OCI-LY3 (cell line): ENCODE measurements around the gene SELENOM.

Experiments
- H2AFZ ChIP-seq: fragments of 200-600, 300-600 bp; shearing (Covaris generic); 2 replicates; pipeline ENCODE4 v1.6.0; 2014; ENCODE audit warnings: antibody characterized with exemption, low read depth, low read length
- H3K27ac ChIP-seq: fragments of 200-600, 300-600 bp; sonication (generic); 2 replicates; pipeline ENCODE4 v1.5.1; 2014; ENCODE audit warnings: mild to moderate bottlenecking, low read length, moderate library complexity, mixed read lengths
- H3K27me3 ChIP-seq: fragments of 200-600, 300-600 bp; sonication (generic); 2 replicates; pipeline ENCODE4 v1.6.1; 2014; ENCODE audit warnings: low read depth, low read length, mixed read lengths
- H3K36me3 ChIP-seq: fragments of 200-600, 300-600 bp; sonication (generic); replicated peaks from 2 replicates; pipeline ENCODE3; 2014; ENCODE audit warnings: low read depth, low read length, mixed read lengths
- H3K4me1 ChIP-seq: fragments of 300-600, 200-600 bp; sonication (generic); 2 replicates; pipeline ENCODE4 v1.6.1; 2014; ENCODE audit warnings: low read length, mixed read lengths
- H3K4me2 ChIP-seq: fragments of 200-600, 300-600 bp; sonication (generic); 2 replicates; pipeline ENCODE4 v1.6.1; 2014; ENCODE audit warnings: low read length, mixed read lengths
- H3K4me3 ChIP-seq: fragments of 300-600, 200-600 bp; sonication (generic); 2 replicates; pipeline ENCODE4 v1.5.1; 2014; ENCODE audit warnings: antibody characterized with exemption, mild to moderate bottlenecking, low read length, moderate library complexity
- H3K79me2 ChIP-seq: fragments of 300-600, 200-600 bp; shearing (Covaris generic); 2 replicates; pipeline ENCODE4 v1.6.1; 2014; ENCODE audit warnings: mild to moderate bottlenecking, low read length, mixed read lengths
- H3K9ac ChIP-seq: fragments of 300-600, 200-600 bp; shearing (Covaris generic); 2 replicates; pipeline ENCODE4 v1.6.0; 2014; ENCODE audit warnings: mild to moderate bottlenecking, low read length, moderate library complexity
- H3K9me3 ChIP-seq: fragments of 200-600, 300-600 bp; shearing (Covaris generic); 2 replicates; pipeline ENCODE4 v1.6.1; 2014; ENCODE audit warnings: low read length, mixed read lengths; ENCODE audit not compliant: insufficient read depth
- H4K20me1 ChIP-seq: fragments of 200-600, 300-600 bp; sonication (generic); 2 replicates; pipeline ENCODE4 v1.6.1; 2016; ENCODE audit warnings: low read length, mixed read lengths; ENCODE audit not compliant: insufficient read depth
- EZH2phosphoT487 ChIP-seq: fragments of 200-600 bp; shearing (Covaris generic); IDR thresholded peaks from 2 replicates; pipeline ENCODE4 v1.6.1; 2018; ENCODE audit warnings: antibody characterized with exemption, mixed run types, low read depth
- TF ChIP-seq, protein P1 (sequence below): fragments of 200-600, 300-600 bp; sonication (generic); IDR thresholded peaks from 2 replicates; pipeline ENCODE4 v1.5.1; 2014; ENCODE audit warnings: antibody characterized with exemption, low read length, low read depth

SELENOM gene

DNA sequence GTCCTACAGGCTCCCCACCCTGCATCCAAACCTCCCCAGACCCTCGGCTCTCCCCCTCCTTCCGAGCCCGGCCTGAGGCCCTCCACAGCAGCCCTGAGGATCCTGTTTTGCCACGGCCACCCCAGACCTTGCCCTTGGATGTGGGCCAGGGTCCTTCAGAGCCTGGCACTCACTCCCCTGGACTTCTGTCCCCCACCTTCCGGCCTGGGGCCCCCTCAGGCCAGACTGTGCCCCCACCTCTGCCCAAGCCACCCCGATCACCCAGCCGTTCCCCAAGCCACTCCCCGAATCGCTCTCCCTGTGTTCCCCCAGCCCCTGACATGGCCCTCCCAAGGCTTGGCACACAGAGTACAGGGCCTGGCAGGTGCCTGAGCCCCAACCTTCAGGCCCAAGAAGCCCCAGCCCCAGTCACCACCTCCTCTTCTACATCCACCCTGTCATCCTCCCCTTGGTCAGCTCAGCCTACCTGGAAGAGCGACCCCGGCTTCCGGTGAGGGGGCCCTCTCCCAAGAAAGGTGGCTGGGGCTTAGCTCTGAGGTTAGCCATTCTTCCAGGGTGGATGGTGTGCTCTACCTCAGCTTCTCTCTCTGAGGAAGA, 18.3 kb upstream of the SELENOM start:
- Histone ChIP-seq H2AFZ (no peak overlapping the region), H3K4me3 (no peak overlapping the region), H3K79me2 (no peaks in the 10 kb centered on the region), H3K36me3 (no peaks in the 10 kb centered on the region), H3K9ac (no peak overlapping the region), H3K27me3 (no peaks in the 10 kb centered on the region), H3K9me3 (no peaks in the 10 kb centered on the region), H4K20me1 (no peaks in the 10 kb centered on the region), H3K4me2 (no peak overlapping the region), H3K4me1 (peaks cover 6% of the 10 kb centered on the region; the same call in 1 of the 2 replicates), H3K27ac (no peak overlapping the region)
- no peak for TF ChIP-seq EZH2phosphoT487
- TF ChIP-seq, protein P1, sequence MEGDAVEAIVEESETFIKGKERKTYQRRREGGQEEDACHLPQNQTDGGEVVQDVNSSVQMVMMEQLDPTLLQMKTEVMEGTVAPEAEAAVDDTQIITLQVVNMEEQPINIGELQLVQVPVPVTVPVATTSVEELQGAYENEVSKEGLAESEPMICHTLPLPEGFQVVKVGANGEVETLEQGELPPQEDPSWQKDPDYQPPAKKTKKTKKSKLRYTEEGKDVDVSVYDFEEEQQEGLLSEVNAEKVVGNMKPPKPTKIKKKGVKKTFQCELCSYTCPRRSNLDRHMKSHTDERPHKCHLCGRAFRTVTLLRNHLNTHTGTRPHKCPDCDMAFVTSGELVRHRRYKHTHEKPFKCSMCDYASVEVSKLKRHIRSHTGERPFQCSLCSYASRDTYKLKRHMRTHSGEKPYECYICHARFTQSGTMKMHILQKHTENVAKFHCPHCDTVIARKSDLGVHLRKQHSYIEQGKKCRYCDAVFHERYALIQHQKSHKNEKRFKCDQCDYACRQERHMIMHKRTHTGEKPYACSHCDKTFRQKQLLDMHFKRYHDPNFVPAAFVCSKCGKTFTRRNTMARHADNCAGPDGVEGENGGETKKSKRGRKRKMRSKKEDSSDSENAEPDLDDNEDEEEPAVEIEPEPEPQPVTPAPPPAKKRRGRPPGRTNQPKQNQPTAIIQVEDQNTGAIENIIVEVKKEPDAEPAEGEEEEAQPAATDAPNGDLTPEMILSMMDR: no peak

DNA sequence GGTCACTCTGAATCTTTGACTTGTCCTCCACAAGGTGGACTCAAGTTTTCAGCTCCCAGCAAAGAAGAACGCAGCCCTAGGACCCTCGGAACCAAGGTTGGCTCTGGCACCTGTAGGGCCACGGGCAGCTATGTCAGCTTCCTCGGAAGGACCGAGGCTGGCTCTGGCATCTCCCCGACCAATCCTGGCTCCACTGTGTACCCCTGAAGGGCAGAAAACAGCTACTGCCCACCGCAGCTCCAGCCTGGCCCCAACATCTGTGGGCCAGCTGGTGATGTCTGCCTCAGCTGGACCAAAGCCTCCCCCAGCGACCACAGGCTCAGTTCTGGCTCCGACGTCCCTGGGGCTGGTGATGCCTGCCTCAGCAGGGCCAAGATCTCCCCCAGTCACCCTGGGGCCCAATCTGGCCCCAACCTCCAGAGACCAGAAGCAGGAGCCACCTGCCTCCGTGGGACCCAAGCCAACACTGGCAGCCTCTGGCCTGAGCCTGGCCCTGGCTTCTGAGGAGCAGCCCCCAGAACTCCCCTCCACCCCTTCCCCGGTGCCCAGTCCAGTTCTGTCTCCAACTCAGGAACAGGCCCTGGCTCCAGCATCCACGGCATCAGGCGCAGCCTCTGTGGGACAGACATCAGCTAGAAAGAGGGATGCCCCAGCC, 17.6 kb upstream of the SELENOM start:
- TF ChIP-seq, protein P1: no peak
- no peak for TF ChIP-seq EZH2phosphoT487
- Histone ChIP-seq H3K9me3 (no peaks in the 10 kb centered on the region), H2AFZ (no peak overlapping the region), H3K4me2 (no peak overlapping the region), H3K79me2 (no peaks in the 10 kb centered on the region), H3K9ac (no peak overlapping the region), H3K27me3 (no peaks in the 10 kb centered on the region), H3K27ac (no peak overlapping the region), H4K20me1 (no peaks in the 10 kb centered on the region), H3K4me1 (peaks cover 6% of the 10 kb centered on the region; the same call in 1 of the 2 replicates), H3K36me3 (no peaks in the 10 kb centered on the region), H3K4me3 (no peak overlapping the region)

DNA sequence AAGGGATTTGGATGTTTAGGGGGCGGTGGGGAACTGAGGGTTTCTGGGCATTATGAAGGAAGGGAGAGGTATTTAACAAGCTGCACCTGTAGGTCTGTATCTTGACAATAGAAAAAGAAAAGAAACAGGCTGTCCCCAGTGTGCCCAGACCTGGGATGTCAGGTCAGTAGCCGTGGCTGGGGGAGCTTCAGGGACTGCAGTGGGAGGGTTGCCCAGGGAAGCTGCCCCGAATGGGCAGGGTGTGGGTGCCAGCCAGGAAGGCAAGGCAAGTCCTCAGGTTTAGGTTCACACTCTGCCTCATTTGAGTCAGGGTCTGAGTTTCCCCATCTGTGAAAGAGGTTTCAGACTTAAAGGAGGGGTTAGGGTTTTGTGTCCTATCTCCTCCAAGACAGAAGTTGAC, 16.9 kb upstream of the SELENOM start:
- H3K36me3 ChIP-seq: no peaks in the 10 kb centered on the region
- no peaks in the 10 kb centered on the region for H4K20me1 ChIP-seq
- H3K27me3 ChIP-seq: no peaks in the 10 kb centered on the region
- no peak overlapping the region for H2AFZ ChIP-seq
- no peak overlapping the region for H3K4me2 ChIP-seq
- H3K9ac ChIP-seq: no peak overlapping the region
- H3K4me1 ChIP-seq: peaks cover 6% of the 10 kb centered on the region; the same call in 1 of the 2 replicates
- no peaks in the 10 kb centered on the region for H3K9me3 ChIP-seq
- H3K4me3 ChIP-seq: no peak overlapping the region
- TF ChIP-seq EZH2phosphoT487: no peak
- TF ChIP-seq, protein P1: no peak
- H3K27ac ChIP-seq: no peak overlapping the region
- H3K79me2 ChIP-seq: no peaks in the 10 kb centered on the region

DNA sequence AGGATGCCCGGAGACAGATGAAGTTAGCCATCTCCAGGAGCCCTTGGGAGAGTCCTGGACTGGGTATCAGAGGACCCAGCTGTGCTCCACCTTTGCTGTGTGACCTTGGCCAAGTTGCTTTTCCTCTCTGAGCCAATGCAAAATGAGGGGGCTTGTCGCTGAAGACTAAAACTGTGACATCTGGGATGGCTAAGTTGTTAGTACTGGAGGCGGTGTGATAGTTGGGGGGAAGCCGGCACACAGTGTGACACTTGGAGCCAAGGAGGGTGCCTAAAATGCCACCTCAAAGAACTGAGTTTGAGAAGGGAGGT, 15.9 kb upstream of the SELENOM start:
- no peaks in the 10 kb centered on the region for H3K36me3 ChIP-seq
- H3K4me1 ChIP-seq: peaks cover 6% of the 10 kb centered on the region; the same call in 1 of the 2 replicates
- H3K27me3 ChIP-seq: no peaks in the 10 kb centered on the region
- no peak overlapping the region for H3K9ac ChIP-seq
- no peak for TF ChIP-seq EZH2phosphoT487
- TF ChIP-seq, protein P1: no peak
- no peak overlapping the region for H2AFZ ChIP-seq
- H3K9me3 ChIP-seq: no peaks in the 10 kb centered on the region
- H3K79me2 ChIP-seq: no peaks in the 10 kb centered on the region
- H3K4me3 ChIP-seq: no peak overlapping the region
- H3K4me2 ChIP-seq: no peak overlapping the region
- no peaks in the 10 kb centered on the region for H4K20me1 ChIP-seq
- H3K27ac ChIP-seq: no peak overlapping the region
